Vagina (tissue), 2 donors: ENCODE results near the gene RAB24. TPM values are rescaled to one million over a fixed set of nuclear protein-coding genes. Genes with fewer than 3 reads are reported as not detected.

ENCODE experiments used
- DNase-seq, 2 donors: peaks; one replicate each; pipeline ENCODE4 v3.0.0-alpha.2; 2017; ENCODE audit errors: extremely low spot score in 2 of 2
- H3K27ac ChIP-seq: fragments of 200-600 bp; sonication (generic); one replicate; pipeline ENCODE4 v1.5.1; 2019
- H3K27me3 ChIP-seq: fragments of 200-600 bp; sonication (generic); one replicate; pipeline ENCODE4 v1.5.1; 2019
- H3K36me3 ChIP-seq, 2 donors: fragments of 200-600 bp; sonication (generic); one replicate each; pipeline ENCODE4 v1.5.1; 2017 to 2019
- H3K4me1 ChIP-seq: fragments of 200-600 bp; sonication (generic); one replicate; pipeline ENCODE4 v1.5.1; 2019
- H3K4me3 ChIP-seq, 2 donors: fragments of 200-600 bp; sonication (generic); 1 replicate in 1 of 2; 2 replicates in 1 of 2; pipeline ENCODE4 v1.5.1; 2016 to 2019
- H3K9me3 ChIP-seq: fragments of 200-600 bp; sonication (generic); one replicate; pipeline ENCODE4 v1.5.1; 2019
- POLR2A ChIP-seq, 2 donors: fragments of 450-650 bp; IDR thresholded peaks; one replicate each; pipeline ENCODE4 v1.6.1; 2017; ENCODE audit warnings: antibody characterized with exemption in 2 of 2, mild to moderate bottlenecking in 2 of 2, moderate library complexity in 2 of 2
- POLR2AphosphoS5 ChIP-seq, 2 donors: sonication (generic); formaldehyde crosslinking; IDR thresholded peaks; one replicate each; pipeline ENCODE4 v1.9.0; 2017; ENCODE audit warnings: antibody characterized with exemption in 2 of 2, mild to moderate bottlenecking in 2 of 2, low read depth in 1 of 2; ENCODE audit not compliant: insufficient read depth in 1 of 2
- intact Hi-C: fragments of 100-400 bp; cut with DNase I; formaldehyde crosslinking; loops from one replicate; pipeline ENCODE4 v1.15.1; 2023
- total RNA-seq: library from RNA; depleted of rRNA; stranded (reverse); fragments of >200 nt; gene quantifications from one replicate; pipeline ENCODE4 v1.2.3, GENCODE V29; 2016
- TF ChIP-seq, protein P1 (sequence below), 3 experiments: fragments of 450-650 bp in 2 of 3; fragments of 200-600 bp in 1 of 3; sonication (generic) in 1 of 3; IDR thresholded peaks; one replicate each; pipeline ENCODE4 v1.5.1; 2017 to 2019; ENCODE audit warnings: antibody characterized with exemption in 3 of 3, mild to moderate bottlenecking in 2 of 3, moderate library complexity in 2 of 3

Gene RAB24
- total RNA-seq, 1 donor from 2014 or later: 48.6 TPM

DNA sequence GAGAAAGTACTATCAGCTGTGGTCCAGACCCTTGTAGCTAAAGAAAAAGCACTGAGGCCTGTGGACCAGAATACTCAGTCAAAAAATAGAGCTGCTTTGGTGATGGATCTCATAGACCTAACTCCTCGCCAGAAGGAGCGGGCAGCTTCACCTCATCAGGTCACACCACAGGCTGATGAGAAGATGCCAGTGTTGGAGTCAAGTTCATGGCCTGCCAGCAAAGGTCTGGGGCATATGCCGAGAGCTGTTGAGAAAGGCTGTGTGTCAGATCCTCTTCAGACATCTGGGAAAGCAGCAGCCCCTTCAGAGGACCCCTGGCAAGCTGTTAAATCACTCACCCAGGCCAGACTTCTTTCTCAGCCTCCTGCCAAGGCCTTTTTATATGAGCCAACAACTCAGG is 8.9 kb downstream of the RAB24 start:
- H3K9me3 ChIP-seq: no peaks in the 10 kb centered on the region
- H3K4me3 ChIP-seq: no peak overlapping the region
- peaks cover 0 to 57% of the 10 kb centered on the region in 2 donors for H3K36me3 ChIP-seq
- H3K27ac ChIP-seq: no peak overlapping the region
- intact Hi-C loops: no loop called here
- peaks cover 15% of the 10 kb centered on the region for H3K4me1 ChIP-seq
- DNase-seq: no peak
- TF ChIP-seq POLR2A (IDR thresholded peaks at IDR 0.05) (no peak), POLR2AphosphoS5 (IDR thresholded peaks at IDR 0.05; ENCODE audit: insufficient read depth in 1 of 2, low read depth in 1 of 2) (no peak)
- TF ChIP-seq, protein P1, sequence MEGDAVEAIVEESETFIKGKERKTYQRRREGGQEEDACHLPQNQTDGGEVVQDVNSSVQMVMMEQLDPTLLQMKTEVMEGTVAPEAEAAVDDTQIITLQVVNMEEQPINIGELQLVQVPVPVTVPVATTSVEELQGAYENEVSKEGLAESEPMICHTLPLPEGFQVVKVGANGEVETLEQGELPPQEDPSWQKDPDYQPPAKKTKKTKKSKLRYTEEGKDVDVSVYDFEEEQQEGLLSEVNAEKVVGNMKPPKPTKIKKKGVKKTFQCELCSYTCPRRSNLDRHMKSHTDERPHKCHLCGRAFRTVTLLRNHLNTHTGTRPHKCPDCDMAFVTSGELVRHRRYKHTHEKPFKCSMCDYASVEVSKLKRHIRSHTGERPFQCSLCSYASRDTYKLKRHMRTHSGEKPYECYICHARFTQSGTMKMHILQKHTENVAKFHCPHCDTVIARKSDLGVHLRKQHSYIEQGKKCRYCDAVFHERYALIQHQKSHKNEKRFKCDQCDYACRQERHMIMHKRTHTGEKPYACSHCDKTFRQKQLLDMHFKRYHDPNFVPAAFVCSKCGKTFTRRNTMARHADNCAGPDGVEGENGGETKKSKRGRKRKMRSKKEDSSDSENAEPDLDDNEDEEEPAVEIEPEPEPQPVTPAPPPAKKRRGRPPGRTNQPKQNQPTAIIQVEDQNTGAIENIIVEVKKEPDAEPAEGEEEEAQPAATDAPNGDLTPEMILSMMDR (IDR thresholded peaks at IDR 0.05): no peak
- no peaks in the 10 kb centered on the region for H3K27me3 ChIP-seq

DNA sequence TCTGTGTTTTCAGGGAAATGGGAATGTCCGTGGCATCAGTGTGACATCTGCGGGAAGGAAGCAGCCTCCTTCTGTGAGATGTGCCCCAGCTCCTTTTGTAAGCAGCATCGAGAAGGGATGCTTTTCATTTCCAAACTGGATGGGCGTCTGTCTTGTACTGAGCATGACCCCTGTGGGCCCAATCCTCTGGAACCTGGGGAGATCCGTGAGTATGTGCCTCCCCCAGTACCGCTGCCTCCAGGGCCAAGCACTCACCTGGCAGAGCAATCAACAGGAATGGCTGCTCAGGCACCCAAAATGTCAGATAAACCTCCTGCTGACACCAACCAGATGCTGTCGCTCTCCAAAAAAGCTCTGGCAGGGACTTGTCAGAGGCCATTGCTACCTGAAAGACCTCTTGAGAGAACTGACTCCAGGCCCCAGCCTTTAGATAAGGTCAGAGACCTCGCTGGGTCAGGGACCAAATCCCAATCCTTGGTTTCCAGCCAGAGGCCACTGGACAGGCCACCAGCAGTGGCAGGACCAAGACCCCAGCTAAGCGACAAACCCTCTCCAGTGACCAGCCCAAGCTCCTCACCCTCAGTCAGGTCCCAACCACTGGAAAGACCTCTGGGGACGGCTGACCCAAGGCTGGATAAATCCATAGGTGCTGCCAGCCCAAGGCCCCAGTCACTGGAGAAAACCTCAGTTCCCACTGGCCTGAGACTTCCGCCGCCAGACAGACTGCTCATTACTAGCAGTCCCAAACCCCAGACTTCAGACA is 9.5 kb downstream of the RAB24 start:
- Histone ChIP-seq H3K27ac (no peak overlapping the region), H3K4me1 (peaks cover 9% of the 10 kb centered on the region), H3K4me3 (no peak overlapping the region), H3K27me3 (no peaks in the 10 kb centered on the region), H3K9me3 (no peaks in the 10 kb centered on the region), H3K36me3 (peaks cover 0 to 62% of the 10 kb centered on the region in 2 donors)
- intact Hi-C loops: no loop called here
- DNase-seq: no peak
- TF ChIP-seq, protein P1 (IDR thresholded peaks at IDR 0.05): no peak
- TF ChIP-seq POLR2A (IDR thresholded peaks at IDR 0.05): no peak
- no peak for TF ChIP-seq POLR2AphosphoS5 (IDR thresholded peaks at IDR 0.05; ENCODE audit: insufficient read depth in 1 of 2, low read depth in 1 of 2)

DNA sequence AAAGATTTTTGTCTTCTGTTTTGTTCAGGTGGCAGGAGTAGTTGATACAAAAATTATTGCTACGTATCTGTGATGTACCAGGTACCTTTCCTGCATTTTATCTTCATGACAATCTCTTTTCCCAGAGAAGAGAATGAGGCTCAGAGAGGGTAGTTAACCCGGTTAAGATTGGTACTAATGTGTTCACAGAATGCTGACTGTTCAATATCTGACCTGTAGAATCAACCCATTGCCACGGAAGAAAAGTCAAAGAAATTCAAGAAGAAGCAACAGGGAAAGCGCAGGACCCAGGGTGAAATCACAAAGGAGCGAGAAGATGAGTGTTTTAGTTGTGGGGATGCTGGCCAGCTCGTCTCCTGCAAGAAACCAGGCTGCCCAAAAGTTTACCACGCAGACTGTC is 11.8 kb downstream of the RAB24 start:
- Histone ChIP-seq H3K9me3 (no peaks in the 10 kb centered on the region), H3K4me1 (peaks cover 5% of the 10 kb centered on the region), H3K4me3 (no peak overlapping the region), H3K27ac (no peak overlapping the region), H3K36me3 (peaks cover 0 to 83% of the 10 kb centered on the region in 2 donors), H3K27me3 (no peaks in the 10 kb centered on the region)
- intact Hi-C loops: no loop called here
- TF ChIP-seq POLR2A (IDR thresholded peaks at IDR 0.05) (no peak), POLR2AphosphoS5 (IDR thresholded peaks at IDR 0.05; ENCODE audit: insufficient read depth in 1 of 2, low read depth in 1 of 2) (no peak)
- TF ChIP-seq, protein P1 (IDR thresholded peaks at IDR 0.05): no peak
- DNase-seq: no peak

DNA sequence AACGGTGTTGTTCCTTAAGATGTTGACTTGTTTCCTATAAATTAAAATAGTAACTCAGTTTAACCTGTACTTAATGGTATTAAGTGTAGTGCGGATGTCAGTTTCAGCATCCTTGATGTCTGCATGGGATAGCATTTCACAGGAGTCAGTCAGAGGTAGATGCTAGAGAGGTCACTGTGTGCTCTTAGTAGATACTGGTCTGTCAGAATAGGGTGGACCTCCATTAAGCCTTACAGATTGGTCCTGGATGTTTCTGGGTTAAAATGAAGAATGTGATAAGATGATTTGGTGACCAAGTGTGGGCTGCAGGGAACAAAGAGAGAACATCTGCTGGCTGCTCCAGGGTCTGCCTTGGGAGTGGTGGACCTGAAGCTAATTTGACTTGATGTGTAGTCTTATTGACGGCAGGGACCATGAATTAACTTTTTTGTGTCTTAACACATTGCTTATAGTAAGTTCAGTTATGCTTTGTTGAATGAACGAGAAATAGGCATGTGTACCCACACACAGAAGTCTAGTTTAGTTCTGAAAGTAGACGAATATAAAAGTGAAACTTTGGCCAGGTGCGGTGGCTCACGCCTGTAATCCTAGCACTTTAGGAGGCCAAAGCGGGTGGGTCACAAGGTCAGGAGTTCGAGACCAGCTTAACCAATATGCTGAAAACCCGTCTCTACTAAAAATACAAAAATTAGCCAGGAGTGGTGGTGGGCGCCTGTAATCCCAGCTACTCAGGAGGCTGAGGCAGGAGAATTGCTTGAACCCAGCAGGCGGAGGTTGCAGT is 12.5 kb downstream of the RAB24 start:
- intact Hi-C loops: no loop called here
- no peak for DNase-seq

More for the DNA sequence above, 12.5 kb downstream of the RAB24 start:
- H3K27me3 ChIP-seq: no peaks in the 10 kb centered on the region
- no peaks in the 10 kb centered on the region for H3K9me3 ChIP-seq
- no peak overlapping the region for H3K4me3 ChIP-seq
- peaks cover 0 to 77% of the 10 kb centered on the region in 2 donors for H3K36me3 ChIP-seq
- TF ChIP-seq POLR2A (IDR thresholded peaks at IDR 0.05) (no peak), POLR2AphosphoS5 (IDR thresholded peaks at IDR 0.05; ENCODE audit: insufficient read depth in 1 of 2, low read depth in 1 of 2) (no peak)
- TF ChIP-seq, protein P1 (IDR thresholded peaks at IDR 0.05): no peak
- H3K4me1 ChIP-seq: no peaks in the 10 kb centered on the region
- no peak overlapping the region for H3K27ac ChIP-seq
